ENCODE measurements around the gene HS3ST5.
"Not testable (repeated sequence)": the region's sequence is repeated elsewhere in the genome, so short reads cannot be mapped to it uniquely, and the experiment has no call there.

The HS3ST5 gene

GRCh38 chr6:114084327-114084890, 258.4 kb downstream of the HS3ST5 start:
- no peak for DNase-seq

DNA sequence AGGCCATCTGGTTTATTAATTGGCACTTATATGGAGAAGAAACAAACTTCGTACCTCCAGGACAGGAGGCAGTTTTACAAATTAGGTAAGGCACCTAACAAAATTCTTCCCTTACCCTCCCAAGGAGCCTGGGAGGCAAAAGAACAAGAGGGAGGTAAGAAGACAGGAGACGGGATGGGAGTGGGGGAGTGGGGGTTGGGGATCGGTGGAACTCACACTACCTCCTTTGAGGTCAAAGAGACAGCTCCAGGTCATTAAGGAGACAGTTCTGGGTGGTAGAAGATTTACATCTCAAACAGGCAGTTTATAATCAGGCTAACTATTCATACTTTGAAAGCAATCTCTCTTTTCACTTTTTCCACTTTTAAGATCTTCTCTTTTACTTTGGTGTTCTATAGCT, 259.6 kb downstream of the HS3ST5 start:
- DNase-seq = no peak

- DNase-seq = no peak
Observed at GRCh38 chr6:114081730-114082129, 261.1 kb downstream of the HS3ST5 start.

DNA sequence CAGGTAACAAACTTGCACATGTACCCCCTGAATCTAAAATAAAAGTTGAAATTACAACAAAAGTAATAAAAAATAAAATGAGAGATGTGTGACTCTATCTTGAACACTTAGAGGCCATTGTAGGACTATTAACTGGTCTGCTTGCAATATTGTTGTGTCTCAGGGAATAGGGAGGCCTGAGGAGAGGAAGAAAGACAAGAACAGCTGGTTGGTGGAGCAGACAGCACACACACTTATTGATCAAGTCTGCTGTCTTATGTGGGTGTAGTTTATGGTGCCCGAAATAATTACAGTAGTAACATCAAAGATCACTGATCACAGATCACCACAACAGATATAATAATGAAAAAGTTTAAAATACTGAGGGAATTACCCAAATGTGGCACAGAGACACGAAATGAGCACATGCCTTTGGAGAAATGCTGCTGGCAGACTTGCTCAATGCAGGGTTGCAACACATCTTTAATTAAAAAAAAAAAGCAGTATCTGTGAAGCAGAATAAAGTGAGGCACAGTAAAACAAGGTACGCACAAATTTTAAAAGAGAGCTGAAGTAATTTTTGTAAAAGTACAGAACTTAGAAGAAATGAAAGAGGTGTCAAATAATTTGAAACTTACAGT, 261.8 kb downstream of the HS3ST5 start:
- DNase-seq = no peak

DNA sequence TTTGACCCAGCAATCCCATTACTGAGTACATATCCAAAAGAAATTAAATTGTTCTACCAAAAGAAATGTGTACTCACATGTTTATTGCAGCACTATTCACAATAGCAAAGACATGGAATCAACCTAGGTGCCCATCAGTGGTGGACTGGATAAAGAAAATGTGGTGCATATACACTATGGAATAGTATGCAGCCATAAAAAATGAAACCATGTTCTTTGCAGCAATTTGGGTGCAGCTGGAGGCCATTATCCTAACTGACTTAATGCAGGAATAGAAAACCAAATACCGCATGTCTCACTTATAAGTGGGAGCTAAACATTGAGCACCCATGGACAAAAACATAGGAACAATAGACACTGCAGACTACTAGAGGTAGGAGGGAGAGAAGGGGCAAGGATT, 262.4 kb downstream of the HS3ST5 start:
- DNase-seq = not testable (repeated sequence)

GRCh38 chr6:114075777-114076176, 267.0 kb downstream of the HS3ST5 start:
- DNase-seq = no peak

DNA sequence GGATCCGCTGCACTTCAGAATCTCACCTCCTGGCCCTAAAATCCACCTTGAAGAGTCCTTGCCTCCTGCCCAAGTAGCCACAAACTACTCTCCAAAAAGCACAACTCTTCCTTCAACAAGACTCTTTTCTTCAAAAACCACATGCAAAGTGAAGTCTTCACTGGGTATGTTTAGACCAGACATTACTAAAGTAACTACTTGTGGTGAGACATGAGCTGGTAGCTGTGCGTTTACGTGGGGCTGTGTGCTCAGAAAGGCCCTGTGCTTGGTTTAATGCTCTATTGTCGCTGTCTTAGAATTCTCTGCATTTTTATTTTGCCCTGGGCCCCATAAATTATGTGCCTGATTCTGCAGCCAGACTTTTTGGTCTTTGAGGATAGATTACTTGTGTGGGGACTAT, 267.5 kb downstream of the HS3ST5 start:
- no peak for DNase-seq

GRCh38 chr6:114068771-114069170, 274.1 kb downstream of the HS3ST5 start:
- DNase-seq = no peak

DNA sequence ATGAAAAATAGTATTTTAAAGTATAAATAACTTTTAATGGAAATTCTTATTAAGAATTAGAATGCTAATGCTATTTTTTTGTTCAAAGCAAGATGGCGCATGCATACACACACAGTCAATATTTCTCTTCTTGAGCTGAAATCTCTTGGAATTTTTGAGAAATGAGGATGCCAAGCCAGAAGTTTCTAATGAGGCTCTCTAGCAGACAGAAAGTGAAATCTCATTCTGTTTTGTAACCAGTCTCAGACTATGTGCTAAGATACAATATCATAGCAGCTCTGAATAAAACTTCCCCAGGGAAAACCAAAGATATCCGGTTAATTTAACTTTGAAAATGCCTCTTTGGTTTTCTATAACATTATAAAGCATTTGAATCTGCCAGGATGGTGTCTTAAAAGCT, 274.7 kb downstream of the HS3ST5 start:
- DNase-seq = no peak

- no peak for DNase-seq
Observed at GRCh38 chr6:114064862-114065261, 278.0 kb downstream of the HS3ST5 start.

DNA sequence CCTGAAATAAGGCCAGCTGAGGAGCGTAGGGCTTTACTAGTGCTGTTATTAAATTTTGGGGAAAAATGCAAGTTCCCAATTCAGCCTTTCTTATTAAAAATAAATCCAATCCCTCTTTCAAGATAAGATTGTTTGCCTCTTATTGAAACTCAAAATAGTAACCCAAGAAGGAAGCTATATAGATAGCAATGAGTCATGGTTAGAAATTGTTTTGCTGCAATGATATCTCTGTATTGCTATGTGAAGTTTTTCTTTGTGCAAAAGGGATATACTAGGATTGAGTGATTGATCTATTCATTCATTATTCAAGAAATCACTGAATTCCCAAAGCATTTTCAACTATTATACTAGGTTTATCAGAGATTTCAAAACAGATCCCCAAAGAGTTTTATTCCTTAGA, 278.9 kb downstream of the HS3ST5 start:
- DNase-seq = no peak

DNA sequence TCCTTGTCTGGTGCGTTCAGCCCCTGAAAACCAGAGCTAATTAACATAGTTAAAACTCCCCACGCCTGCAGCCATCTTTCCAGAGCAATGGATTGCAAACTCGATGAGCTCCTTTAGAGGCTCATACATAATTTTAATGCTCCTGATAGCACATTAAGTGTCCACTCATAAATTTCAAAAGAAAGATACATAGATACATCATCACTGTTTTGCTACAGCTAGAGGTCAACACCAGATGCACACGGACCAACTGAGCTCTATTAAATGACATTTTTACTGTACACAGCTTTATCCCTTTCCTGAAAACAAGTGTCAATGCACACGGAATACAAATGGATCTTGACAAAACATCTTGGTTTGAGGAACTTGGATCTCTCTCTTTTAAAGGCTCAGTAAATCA, 280.6 kb downstream of the HS3ST5 start:
- DNase-seq = no peak

- DNase-seq = no peak
Observed at GRCh38 chr6:114061741-114062140, 281.1 kb downstream of the HS3ST5 start.

DNA sequence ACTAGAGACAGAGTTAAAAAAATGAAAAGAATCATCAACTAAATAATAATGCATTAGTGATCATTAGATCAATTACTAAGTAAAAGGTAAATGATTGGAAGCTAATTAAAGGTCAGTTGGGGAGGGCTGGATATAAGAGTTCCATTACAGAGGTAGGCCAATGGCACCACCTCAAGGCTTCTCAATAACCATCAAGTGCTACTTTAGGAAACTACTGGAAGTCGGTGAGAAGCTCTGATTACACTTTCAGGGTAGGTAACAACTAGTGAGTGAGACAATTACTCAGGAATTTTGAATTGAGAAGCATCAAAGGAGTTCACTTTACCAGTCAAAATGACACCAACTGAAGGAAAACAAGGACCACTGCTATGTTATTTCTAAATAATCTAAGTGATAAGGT, 281.7 kb downstream of the HS3ST5 start:
- DNase-seq = no peak

- DNase-seq = no peak
Observed at GRCh38 chr6:114058435-114058834, 284.4 kb downstream of the HS3ST5 start.

DNA sequence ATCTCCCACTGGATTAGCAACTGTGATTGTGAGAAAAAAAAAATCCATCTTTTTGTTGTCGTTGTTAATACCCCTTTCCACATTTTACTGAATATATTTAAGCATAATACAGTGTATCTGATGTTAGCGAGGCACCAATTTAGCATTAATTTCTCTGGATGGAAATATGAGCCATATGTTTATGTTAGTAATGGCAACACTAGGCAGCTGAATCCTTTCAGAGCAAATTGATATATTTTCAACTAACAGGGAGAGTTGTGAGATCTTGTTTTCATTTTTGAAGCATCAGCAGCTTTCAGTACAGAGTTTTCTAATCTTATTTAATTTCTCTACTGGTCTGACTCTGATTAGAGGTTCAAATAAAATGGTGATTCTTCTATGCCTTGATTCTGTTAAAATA, 287.1 kb downstream of the HS3ST5 start:
- DNase-seq = no peak

- DNase-seq = no peak
Observed at GRCh38 chr6:114055349-114055748, 287.5 kb downstream of the HS3ST5 start.

GRCh38 chr6:114053791-114054190, 289.0 kb downstream of the HS3ST5 start:
- DNase-seq = no peak

DNA sequence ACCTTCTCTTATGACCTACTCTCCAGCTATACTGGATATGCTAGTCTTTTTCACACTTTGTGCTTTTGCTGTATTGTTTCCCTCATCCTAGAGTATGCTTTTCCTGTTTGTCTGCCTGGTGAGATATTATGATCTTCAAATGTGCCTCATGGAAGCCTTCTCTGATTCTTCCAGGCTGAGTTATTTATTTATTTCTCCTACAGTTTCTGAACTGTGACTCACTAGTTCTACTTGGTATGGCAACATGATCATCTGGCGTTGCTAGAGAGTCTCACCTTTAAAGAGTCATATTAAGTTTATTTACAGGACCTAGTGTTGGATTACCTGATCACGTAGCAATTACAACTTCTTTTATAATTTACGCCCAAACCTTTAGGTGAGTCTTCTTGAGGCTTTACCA, 290.7 kb downstream of the HS3ST5 start:
- no peak for DNase-seq

DNA sequence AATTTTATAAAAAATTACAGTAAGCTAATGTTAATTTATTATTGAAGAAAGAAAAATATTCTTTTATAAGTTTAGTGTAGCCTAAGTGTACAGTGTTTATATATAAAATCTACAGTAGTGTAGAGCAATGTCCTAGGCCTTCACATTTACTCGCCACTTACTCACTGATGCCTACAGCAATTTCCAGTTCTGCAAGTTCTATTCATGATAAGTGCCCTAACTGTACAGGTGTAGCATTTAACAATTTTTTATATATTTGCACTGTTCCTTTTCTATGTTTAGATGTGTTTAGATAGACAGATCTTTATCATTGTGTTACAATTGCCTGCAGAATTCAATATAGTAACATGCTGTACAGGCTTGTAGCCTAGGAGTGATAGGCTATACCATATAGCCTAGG, 291.8 kb downstream of the HS3ST5 start:
- DNase-seq = no peak

DNA sequence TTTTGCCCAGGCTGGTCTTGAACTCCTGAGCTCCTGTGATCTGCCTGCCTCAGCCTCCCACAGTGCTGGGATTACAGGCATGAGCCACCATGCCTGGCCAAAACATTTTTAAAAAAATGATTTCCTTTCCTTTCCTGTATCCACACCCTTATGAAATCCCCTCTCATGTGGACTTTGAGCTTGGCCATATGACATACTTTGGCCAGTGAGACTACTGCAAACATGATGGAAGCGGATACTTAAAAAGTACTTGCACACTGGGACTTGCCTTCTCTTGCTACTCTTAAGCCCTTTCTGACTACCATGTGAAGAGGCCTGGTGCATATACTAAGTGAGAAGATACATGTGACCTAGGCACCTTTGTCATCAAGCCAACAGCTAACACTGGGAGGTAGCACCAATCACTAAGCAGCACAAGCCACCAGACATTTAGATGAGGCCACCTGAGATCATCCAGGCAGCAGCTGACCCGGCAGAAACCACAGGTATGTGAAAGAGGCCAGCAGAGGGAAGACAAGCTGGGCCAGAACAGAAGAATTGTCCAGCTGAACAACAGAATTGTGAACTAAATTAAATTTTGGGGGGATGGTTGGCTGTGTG, 293.4 kb downstream of the HS3ST5 start:
- no peak for DNase-seq

GRCh38 chr6:114044566-114044965, 298.3 kb downstream of the HS3ST5 start:
- DNase-seq = not testable (repeated sequence)

GRCh38 chr6:114042267-114043016, 300.4 kb downstream of the HS3ST5 start:
- no peak for DNase-seq

DNA sequence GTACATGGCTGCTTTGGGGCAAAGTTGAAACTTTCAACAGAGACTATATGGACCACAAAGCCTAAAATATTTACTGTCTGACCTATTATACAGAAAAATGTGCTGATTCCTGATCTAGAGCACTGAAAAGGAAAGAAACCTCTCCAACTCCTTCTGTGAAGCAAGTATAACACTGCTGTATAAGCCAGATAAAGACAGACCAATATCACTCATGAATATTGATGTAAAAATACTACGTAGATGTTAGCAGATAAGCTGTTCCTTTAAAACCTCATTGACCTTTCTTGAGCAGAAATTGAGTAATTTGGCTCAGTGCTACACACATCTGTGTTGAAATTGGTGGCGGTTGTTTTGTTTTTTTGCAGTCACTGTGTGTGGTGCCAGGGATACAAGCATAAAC, 302.0 kb downstream of the HS3ST5 start:
- DNase-seq = no peak

Measured in stimulated activated CD4-positive, alpha-beta T cell treated with anti-CD3 and anti-CD28 coated beads, Interleukin-4, amount 100 ng/mL, for 24 hours (primary cell).